HFFc6 (cell line): ENCODE data around the gene LSM2. TPM values are rescaled to one million over a fixed set of nuclear protein-coding genes. Genes with fewer than 3 reads are reported as not detected.
"Not testable (repeated sequence)": the region's sequence is repeated elsewhere in the genome, so short reads cannot be mapped to it uniquely, and the experiment has no call there.

ENCODE experiments used
- DNase-seq: peaks from one replicate; pipeline ENCODE4 v3.0.0-alpha.2; 2018
- H3K27ac Mint-ChIP-seq: 2 replicates; pipeline ENCODE4 v1.8.0; 2020; ENCODE audit warnings: mild to moderate bottlenecking, mixed read lengths
- H3K27me3 Mint-ChIP-seq: 2 replicates; pipeline ENCODE4 v1.8.0; 2021; ENCODE audit warnings: mild to moderate bottlenecking, moderate library complexity, mixed read lengths; ENCODE audit not compliant: insufficient read depth
- H3K36me3 Mint-ChIP-seq: 2 replicates; pipeline ENCODE4 v1.8.0; 2021; ENCODE audit warnings: low read depth, mixed read lengths
- H3K4me1 Mint-ChIP-seq: 2 replicates; pipeline ENCODE4 v1.8.0; 2020; ENCODE audit warnings: low read depth, mixed read lengths
- H3K4me3 Mint-ChIP-seq: 2 replicates; pipeline ENCODE4 v1.8.0; 2020; ENCODE audit warnings: mild to moderate bottlenecking, moderate library complexity, mixed read lengths
- H3K9me3 Mint-ChIP-seq: 2 replicates; pipeline ENCODE4 v1.8.0; 2020; ENCODE audit warnings: mild to moderate bottlenecking, mixed read lengths
- long read RNA-seq: library from polyadenylated mRNA; unstranded; transcript quantifications from one replicate; pipeline ENCODE4 v2.0.0, GENCODE V29; 2019
- total RNA-seq, 6 experiments: library from RNA; stranded (reverse); fragmentation: NEBNext Ultra II Directional; extraction: Animal tissue kit (Norgen Biotek cat#: 25700); gene quantifications; 2 replicates in 1 of 6; 3 replicates in 5 of 6; pipeline ENCODE4 v1.2.3, GENCODE V29; 2021
- TF ChIP-seq, protein P1 (sequence below): fragments of 200-600 bp; sonication (generic); IDR thresholded peaks from 2 replicates; pipeline ENCODE4 v1.5.0; 2021; ENCODE audit warnings: antibody characterized with exemption, mild to moderate bottlenecking

The LSM2 gene
- 10 to 100 TPM; 31.8 to 48.5 (median 43.4) TPM for total RNA-seq
- long read RNA-seq, transcript LSM2-208 (5 exons, 876 nt) = major isoform, 32 of 34 reads
- long read RNA-seq, partial matches to known transcripts = 1 of 34 reads
- long read RNA-seq, other reads (novel, unspliced or antisense) = 0 of 34 reads

DNA sequence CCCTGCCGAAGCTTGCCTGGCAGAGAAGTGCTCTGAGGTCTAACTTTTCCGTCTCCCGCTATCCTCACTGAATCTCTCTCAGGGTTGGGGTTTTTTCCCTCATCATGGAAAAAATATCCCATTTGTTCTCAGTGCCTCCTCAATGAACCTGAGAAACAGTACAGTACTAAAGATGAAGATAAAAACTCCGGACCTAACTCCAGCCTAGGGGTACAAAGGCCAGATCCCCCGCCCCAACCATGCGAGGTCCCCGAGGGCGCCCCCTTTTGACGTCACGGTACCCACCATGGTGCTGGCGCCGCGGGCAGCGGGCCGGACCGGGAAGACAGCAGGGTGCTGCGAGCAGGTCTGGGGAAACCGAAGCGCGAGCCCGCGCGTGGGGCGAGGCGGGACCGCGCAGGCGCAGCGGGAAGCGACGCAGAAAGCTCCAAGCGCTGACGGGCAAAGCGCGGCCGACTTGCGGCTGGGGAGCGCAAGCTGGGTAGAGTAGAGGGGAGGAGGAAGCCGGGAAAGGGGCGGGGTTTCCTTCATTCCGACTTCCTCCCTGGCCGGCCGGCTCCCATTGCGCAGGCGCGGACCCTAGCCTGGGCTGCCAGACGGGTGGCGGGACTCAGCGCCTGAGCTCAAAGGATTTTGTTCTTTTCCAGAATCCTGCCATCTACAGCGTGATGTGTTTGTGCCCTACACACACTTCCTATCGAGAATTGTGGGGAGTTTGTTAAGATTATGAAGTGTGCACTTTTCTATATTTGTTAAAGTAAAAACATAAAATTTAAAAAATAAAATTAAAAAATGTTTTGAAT, at the start of gene LSM2:
TSS of gene LSM2 (minus strand) at position 497 of the 803 bp plus-strand sequence. CDS start at position 288, 209 bp downstream.
- Mint-ChIP-seq H3K4me1 (peaks cover 16% of the 10 kb centered on the region), H3K27me3 (no peaks in the 10 kb centered on the region; the same call in 1 of the 2 replicates), H3K27ac (peak within 1 kb of the TSS; percentile 81), H3K4me3 (peak within 1 kb of the TSS; percentile 94), H3K9me3 (no peaks in the 10 kb centered on the region), H3K36me3 (no peaks in the 10 kb centered on the region; the same call in 1 of the 2 replicates)
- peak; percentile 97 for DNase-seq
- TF ChIP-seq, protein P1, sequence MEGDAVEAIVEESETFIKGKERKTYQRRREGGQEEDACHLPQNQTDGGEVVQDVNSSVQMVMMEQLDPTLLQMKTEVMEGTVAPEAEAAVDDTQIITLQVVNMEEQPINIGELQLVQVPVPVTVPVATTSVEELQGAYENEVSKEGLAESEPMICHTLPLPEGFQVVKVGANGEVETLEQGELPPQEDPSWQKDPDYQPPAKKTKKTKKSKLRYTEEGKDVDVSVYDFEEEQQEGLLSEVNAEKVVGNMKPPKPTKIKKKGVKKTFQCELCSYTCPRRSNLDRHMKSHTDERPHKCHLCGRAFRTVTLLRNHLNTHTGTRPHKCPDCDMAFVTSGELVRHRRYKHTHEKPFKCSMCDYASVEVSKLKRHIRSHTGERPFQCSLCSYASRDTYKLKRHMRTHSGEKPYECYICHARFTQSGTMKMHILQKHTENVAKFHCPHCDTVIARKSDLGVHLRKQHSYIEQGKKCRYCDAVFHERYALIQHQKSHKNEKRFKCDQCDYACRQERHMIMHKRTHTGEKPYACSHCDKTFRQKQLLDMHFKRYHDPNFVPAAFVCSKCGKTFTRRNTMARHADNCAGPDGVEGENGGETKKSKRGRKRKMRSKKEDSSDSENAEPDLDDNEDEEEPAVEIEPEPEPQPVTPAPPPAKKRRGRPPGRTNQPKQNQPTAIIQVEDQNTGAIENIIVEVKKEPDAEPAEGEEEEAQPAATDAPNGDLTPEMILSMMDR = peak; percentile 68

DNA sequence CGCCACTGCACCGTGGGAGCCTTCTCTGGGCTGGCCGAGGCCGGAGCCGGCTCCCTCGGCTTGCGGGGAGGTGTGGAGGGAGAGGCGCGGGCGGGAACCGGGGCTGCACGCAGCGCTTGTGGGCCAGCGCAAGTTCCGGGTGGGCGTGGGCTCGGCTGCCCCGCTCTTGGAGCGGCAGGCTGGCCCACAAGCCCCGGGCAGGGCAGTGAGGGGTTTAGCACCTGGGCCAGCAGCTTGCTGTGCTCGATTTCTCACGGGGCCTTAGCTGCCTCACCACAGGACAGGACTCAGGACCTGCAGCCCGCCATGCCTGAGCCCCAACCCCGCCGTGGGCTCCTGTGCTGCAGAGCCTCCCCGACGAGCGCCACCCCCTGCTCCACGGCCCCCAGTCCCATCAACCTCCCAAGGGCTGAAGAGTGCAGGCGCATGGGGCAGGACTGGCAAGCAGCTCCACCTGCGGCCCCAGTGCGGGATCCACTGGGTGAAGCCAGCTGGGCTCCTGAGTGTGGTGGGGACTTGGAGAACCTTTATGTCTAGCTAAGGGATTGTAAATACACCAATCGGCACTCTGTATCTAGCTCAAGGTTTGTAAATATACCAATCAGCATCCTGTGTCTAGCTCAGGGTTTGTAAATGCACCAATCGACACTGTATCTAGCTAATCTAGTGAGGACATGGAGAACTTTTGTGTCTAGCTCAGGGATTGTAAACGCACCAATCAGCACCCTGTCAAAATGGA, 45.4 kb upstream of the LSM2 start:
- H3K27ac Mint-ChIP-seq, H3K36me3 Mint-ChIP-seq, H3K9me3 Mint-ChIP-seq, H3K27me3 Mint-ChIP-seq, H3K4me3 Mint-ChIP-seq, DNase-seq, H3K4me1 Mint-ChIP-seq: not testable (repeated sequence)

DNA sequence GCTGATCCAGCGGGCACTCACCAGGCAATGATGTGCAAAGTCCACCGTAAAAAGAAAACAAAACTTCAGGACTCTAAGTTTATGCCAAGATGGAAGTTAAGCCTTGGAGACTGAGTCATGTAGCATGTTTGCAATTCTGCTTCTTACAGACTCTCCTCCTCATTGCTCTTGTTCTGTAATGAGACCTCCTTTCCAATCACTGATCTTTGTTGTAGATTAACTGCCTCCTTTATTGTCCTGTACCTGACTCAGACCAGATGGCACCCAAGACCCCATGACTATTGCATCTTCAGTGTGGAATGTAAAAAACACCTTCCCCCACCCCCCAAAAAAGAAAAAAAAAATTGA, 44.7 kb upstream of the LSM2 start:
- Mint-ChIP-seq H3K36me3 (peaks cover 6% of the 10 kb centered on the region), H3K4me3 (no peak overlapping the region), H3K9me3 (peaks cover 6% of the 10 kb centered on the region), H3K4me1 (peaks cover 6% of the 10 kb centered on the region), H3K27ac (no peak overlapping the region; the same call in 1 of the 2 replicates), H3K27me3 (no peaks in the 10 kb centered on the region)
- TF ChIP-seq, protein P1 = no peak
- no peak for DNase-seq

DNA sequence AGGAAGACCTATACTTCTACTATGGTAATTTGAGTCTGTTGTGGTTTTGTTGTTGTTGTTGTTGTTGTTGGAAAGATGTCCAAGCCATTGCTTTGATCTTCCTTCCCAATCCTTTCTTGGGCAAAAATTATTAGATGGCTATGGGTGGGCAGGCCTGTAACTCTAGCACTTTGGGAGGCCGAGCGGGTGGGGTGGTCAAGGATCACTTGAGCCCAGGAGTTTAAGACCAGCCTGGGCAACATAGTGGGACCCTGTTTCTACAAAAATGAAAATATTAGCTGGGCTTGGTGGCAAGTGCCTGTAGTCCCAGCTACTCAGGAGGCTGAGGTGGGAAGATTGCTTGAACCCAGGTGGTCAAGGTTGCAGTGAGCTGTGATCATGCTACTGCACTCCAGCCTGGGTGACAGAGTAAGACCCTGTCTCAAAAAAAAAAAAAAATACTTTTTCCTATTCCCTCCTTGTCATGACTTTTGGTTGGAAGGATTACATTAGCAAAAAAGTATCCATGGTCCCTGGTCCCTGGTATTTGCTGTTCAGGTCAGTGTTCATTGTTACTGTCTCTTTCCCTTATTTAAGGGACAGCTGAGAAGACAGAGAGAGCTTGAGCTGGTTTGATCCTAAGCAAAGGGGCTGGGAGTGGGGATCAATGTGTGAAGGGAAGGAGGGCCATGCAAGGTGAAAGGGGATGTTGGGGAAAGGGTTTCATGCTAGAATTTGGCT, 44.2 kb upstream of the LSM2 start:
- no peak for DNase-seq
- Mint-ChIP-seq H3K4me3 (no peak overlapping the region), H3K9me3 (peaks cover 6% of the 10 kb centered on the region), H3K27me3 (no peaks in the 10 kb centered on the region), H3K4me1 (peaks cover 6% of the 10 kb centered on the region), H3K36me3 (peaks cover 6% of the 10 kb centered on the region), H3K27ac (no peak overlapping the region; the same call in 1 of the 2 replicates)
- TF ChIP-seq, protein P1 = no peak

DNA sequence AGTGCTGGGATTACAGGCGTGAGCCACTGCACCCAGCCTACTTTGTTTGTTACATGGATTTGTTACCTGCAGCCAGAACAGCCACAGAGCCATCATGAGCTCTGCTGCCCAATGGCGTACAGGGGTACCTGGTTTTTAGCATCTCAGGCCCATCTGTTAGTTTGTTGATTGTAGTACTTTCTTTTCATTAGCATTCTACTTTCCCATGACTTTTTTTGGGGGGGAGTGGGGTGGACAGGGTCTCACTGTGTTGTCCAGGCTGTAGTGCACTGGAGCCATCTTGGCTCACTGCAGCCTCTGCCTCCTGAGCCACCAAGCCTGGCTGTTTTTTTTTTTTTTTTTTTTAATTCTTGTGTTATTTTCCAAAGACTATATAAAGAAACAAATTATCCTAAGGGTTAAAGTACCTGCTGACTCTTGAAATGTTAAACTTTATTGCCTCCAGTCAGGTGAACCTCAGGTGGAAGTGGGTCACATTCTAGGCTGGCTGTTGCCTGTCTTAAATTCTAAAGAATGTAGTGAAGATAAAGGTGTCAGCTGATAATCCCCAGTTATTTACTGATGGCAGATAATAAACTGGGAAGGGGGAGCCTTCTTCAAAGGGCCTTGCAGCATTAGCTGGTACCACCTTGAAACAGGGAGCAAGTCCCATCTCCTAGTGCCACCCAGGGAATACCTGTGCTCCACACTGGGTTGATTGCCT, 40.7 kb upstream of the LSM2 start:
- Mint-ChIP-seq H3K36me3 (peaks cover 6% of the 10 kb centered on the region; the same call in 1 of the 2 replicates), H3K9me3 (peaks cover under 1% of the 10 kb centered on the region), H3K27me3 (peaks cover 1% of the 10 kb centered on the region; the same call in 1 of the 2 replicates), H3K27ac (no peak overlapping the region), H3K4me1 (peaks cover 6% of the 10 kb centered on the region), H3K4me3 (no peak overlapping the region)
- TF ChIP-seq, protein P1 = no peak
- no peak for DNase-seq
